Prostate gland (tissue), 2 donors: ENCODE measurements around the gene GBA3.

Experiments
- POLR2A ChIP-seq: fragments of 450-650 bp; IDR thresholded peaks from one replicate; pipeline ENCODE4 v1.6.1; 2016; ENCODE audit warnings: antibody characterized with exemption, mild to moderate bottlenecking
- POLR2AphosphoS5 ChIP-seq: sonication (generic); formaldehyde crosslinking; IDR thresholded peaks from one replicate; pipeline ENCODE4 v1.6.1; 2017; ENCODE audit warnings: antibody characterized with exemption
- TF ChIP-seq, protein P1 (sequence below), 4 experiments: fragments of 200-600 bp in 2 of 4; fragments of 450-650 bp in 2 of 4; sonication (generic) in 2 of 4; IDR thresholded peaks; 1 replicate in 3 of 4; 2 replicates in 1 of 4; pipeline ENCODE4 v1.5.1; 2016 to 2019; ENCODE audit warnings: antibody characterized with exemption in 4 of 4, mild to moderate bottlenecking in 2 of 4, moderate library complexity in 2 of 4

DNA sequence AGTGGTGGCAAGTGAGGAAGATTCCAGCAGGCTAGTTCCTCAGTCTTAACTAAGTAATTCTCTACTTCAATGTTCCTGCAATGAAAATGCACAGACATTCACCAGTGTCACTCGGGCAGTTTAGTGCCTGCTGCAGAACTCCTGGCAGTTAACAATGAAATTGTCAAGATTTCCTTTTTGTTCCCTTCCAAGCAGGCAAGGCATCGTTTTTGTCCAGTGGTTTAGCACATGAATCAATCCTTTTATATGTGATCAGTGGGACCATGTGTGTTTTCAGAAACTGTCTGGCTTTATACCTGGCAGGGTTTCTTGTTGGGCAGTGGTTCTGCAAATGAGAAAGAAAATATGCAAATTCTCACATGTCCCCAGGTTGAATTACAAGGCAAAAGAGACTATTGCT lies 122.2 kb downstream of the GBA3 start:
- no peak for TF ChIP-seq POLR2AphosphoS5
- TF ChIP-seq, protein P1, sequence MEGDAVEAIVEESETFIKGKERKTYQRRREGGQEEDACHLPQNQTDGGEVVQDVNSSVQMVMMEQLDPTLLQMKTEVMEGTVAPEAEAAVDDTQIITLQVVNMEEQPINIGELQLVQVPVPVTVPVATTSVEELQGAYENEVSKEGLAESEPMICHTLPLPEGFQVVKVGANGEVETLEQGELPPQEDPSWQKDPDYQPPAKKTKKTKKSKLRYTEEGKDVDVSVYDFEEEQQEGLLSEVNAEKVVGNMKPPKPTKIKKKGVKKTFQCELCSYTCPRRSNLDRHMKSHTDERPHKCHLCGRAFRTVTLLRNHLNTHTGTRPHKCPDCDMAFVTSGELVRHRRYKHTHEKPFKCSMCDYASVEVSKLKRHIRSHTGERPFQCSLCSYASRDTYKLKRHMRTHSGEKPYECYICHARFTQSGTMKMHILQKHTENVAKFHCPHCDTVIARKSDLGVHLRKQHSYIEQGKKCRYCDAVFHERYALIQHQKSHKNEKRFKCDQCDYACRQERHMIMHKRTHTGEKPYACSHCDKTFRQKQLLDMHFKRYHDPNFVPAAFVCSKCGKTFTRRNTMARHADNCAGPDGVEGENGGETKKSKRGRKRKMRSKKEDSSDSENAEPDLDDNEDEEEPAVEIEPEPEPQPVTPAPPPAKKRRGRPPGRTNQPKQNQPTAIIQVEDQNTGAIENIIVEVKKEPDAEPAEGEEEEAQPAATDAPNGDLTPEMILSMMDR (IDR thresholded peaks at IDR 0.05): no peak
- TF ChIP-seq POLR2A: no peak
